Stimulated activated CD8-positive, alpha-beta memory T cell treated with anti-CD3 and anti-CD28 coated beads, Interleukin-15, amount 100 ng/mL, for 48 hours (primary cell): ENCODE measurements around the gene PDRG1.
"Not testable (repeated sequence)": the region's sequence is repeated elsewhere in the genome, so short reads cannot be mapped to it uniquely, and the experiment has no call there.

Experiments used
- DNase-seq, 2 donors: peaks; one replicate each; pipeline ENCODE4 v3.0.0-alpha.2; 2020; ENCODE audit warnings: low read depth in 2 of 2

The PDRG1 gene

GRCh38 chr20:31966991-31967655, 15.3 kb upstream of the PDRG1 start:
- no peak for DNase-seq

GRCh38 chr20:31963889-31964288, 12.0 kb upstream of the PDRG1 start:
- no peak for DNase-seq

GRCh38 chr20:31962761-31963160, 10.9 kb upstream of the PDRG1 start:
- DNase-seq: no peak

GRCh38 chr20:31956556-31957526, 5.0 kb upstream of the PDRG1 start:
- no peak for DNase-seq

GRCh38 chr20:31954500-31954899, 2.7 kb upstream of the PDRG1 start:
- DNase-seq: no peak

GRCh38 chr20:31953556-31954148, 1.8 kb upstream of the PDRG1 start:
- no peak for DNase-seq

- DNase-seq: no peak
These were observed 680 bp downstream of the PDRG1 start for GRCh38 chr20:31951203-31951529.

GRCh38 chr20:31949877-31950646, 1.8 kb downstream of the PDRG1 start:
- DNase-seq: no peak

GRCh38 chr20:31948008-31948407, 3.8 kb downstream of the PDRG1 start:
- no peak for DNase-seq

GRCh38 chr20:31945785-31946184, 6.1 kb downstream of the PDRG1 start:
- no peak for DNase-seq

- DNase-seq: no peak
These were observed 6.5 kb downstream of the PDRG1 start for GRCh38 chr20:31945319-31945718.

GRCh38 chr20:31943052-31943471, 8.8 kb downstream of the PDRG1 start:
- no peak for DNase-seq

- no peak for DNase-seq
These were observed 12.2 kb downstream of the PDRG1 start for GRCh38 chr20:31939661-31940060.

- no peak for DNase-seq
These were observed 14.0 kb downstream of the PDRG1 start for GRCh38 chr20:31937820-31938219.

- no peak for DNase-seq
These were observed 15.4 kb downstream of the PDRG1 start for GRCh38 chr20:31936420-31936819.

GRCh38 chr20:31934968-31935764, 16.7 kb downstream of the PDRG1 start:
- no peak for DNase-seq

GRCh38 chr20:31934491-31934890, 17.4 kb downstream of the PDRG1 start:
- no peak for DNase-seq

- DNase-seq: no peak
These were observed 18.1 kb downstream of the PDRG1 start for GRCh38 chr20:31933698-31934097.

- DNase-seq: no peak
These were observed 21.1 kb downstream of the PDRG1 start for GRCh38 chr20:31930779-31931178.

GRCh38 chr20:31929631-31930030, 22.2 kb downstream of the PDRG1 start:
- not testable (repeated sequence) for DNase-seq

GRCh38 chr20:31927627-31928159, 24.2 kb downstream of the PDRG1 start:
- no peak for DNase-seq
